ENCODE data around the gene GDAP2.
"Not testable (repeated sequence)": the region's sequence is repeated elsewhere in the genome, so short reads cannot be mapped to it uniquely, and the experiment has no call there.

Gene GDAP2

GRCh38 chr1:117929343-117930172 lies at the start of gene GDAP2, which contains the start of gene WDR3:
GDAP2 (minus strand) TSS chr1:117929621; CDS start chr1:117920357, 9,264 bp downstream.
WDR3 (plus strand) TSS chr1:117929739; CDS start chr1:117933320, 3,581 bp downstream.
- peak; percentile 97 for DNase-seq (ENCODE audit: low spot score)

GRCh38 chr1:117976381-117976780 lies 47.0 kb upstream of the GDAP2 start:
- no peak for DNase-seq (ENCODE audit: low spot score)

- no peak for DNase-seq (ENCODE audit: low spot score)
These were observed 42.4 kb upstream of the GDAP2 start for GRCh38 chr1:117971777-117972176.

- no peak for DNase-seq (ENCODE audit: low spot score)
These were observed 40.8 kb upstream of the GDAP2 start for GRCh38 chr1:117970252-117970651.

GRCh38 chr1:117967881-117968280 lies 38.5 kb upstream of the GDAP2 start:
- DNase-seq (ENCODE audit: low spot score): no peak

- no peak for DNase-seq (ENCODE audit: low spot score)
These were observed 38.1 kb upstream of the GDAP2 start for GRCh38 chr1:117967477-117967876.

- no peak for DNase-seq (ENCODE audit: low spot score)
These were observed 35.0 kb upstream of the GDAP2 start for GRCh38 chr1:117964290-117965038.

- DNase-seq (ENCODE audit: low spot score): no peak
These were observed 29.9 kb upstream of the GDAP2 start for GRCh38 chr1:117959364-117959763.

GRCh38 chr1:117952386-117952785 lies 23.0 kb upstream of the GDAP2 start:
- DNase-seq (ENCODE audit: low spot score): no peak

- no peak for DNase-seq (ENCODE audit: low spot score)
These were observed 12.9 kb upstream of the GDAP2 start for GRCh38 chr1:117942293-117942692.

GRCh38 chr1:117933769-117934168 lies 4.3 kb upstream of the GDAP2 start:
- no peak for DNase-seq (ENCODE audit: low spot score)

GRCh38 chr1:117932576-117932975 lies 3.2 kb upstream of the GDAP2 start:
- no peak for DNase-seq (ENCODE audit: low spot score)

GRCh38 chr1:117930484-117930883 lies 1.1 kb upstream of the GDAP2 start:
- peak; percentile 1 for DNase-seq (ENCODE audit: low spot score)

- DNase-seq (ENCODE audit: low spot score): no peak
These were observed 689 bp upstream of the GDAP2 start for GRCh38 chr1:117930173-117930447.

GRCh38 chr1:117928881-117929342 lies 509 bp downstream of the GDAP2 start:
- peak; percentile 49 for DNase-seq (ENCODE audit: low spot score)

- no peak for DNase-seq (ENCODE audit: low spot score)
These were observed 3.4 kb downstream of the GDAP2 start for GRCh38 chr1:117925981-117926380.

- not testable (repeated sequence) for DNase-seq (ENCODE audit: low spot score)
These were observed 6.7 kb downstream of the GDAP2 start for GRCh38 chr1:117922717-117923116.

- no peak for DNase-seq (ENCODE audit: low spot score)
These were observed 7.4 kb downstream of the GDAP2 start for GRCh38 chr1:117921991-117922390.

- DNase-seq (ENCODE audit: low spot score): no peak
These were observed 10.0 kb downstream of the GDAP2 start for GRCh38 chr1:117919376-117919775.

GRCh38 chr1:117911051-117911450 lies 18.4 kb downstream of the GDAP2 start:
- DNase-seq (ENCODE audit: low spot score): no peak

- DNase-seq (ENCODE audit: low spot score): no peak
These were observed 24.4 kb downstream of the GDAP2 start for GRCh38 chr1:117905019-117905418.

- no peak for DNase-seq (ENCODE audit: low spot score)
These were observed 24.9 kb downstream of the GDAP2 start for GRCh38 chr1:117904485-117904884.

- no peak for DNase-seq (ENCODE audit: low spot score)
These were observed 26.5 kb downstream of the GDAP2 start for GRCh38 chr1:117902944-117903343.

Measured in SW480 (cell line).